ENCODE measurements around the gene IFT81.

IFT81 gene

DNA sequence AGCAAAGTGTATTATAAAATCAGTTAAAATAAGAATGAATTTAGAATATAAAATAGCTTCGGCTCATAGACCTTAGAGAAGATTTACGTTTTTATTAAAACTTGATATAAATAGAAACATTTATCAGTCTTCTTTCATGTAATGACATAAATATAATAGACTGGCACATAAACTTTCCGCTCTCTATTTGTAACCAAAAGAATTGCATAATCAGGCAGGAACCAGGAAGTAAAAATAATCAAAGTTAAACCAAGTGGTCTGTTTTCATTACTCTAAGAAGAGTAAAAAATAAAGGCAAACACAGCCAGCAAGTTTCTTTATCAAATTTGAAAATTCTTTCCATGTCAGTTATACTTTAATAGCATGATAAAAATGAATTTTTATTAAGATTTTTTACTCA lies 110.6 kb downstream of the IFT81 start:
- Histone ChIP-seq H4K20me1 (ENCODE audit: insufficient read depth, low read length) (no peaks in the 10 kb centered on the region), H3K4me1 (ENCODE audit: low read length) (peaks cover 10% of the 10 kb centered on the region; the same call in 1 of the 2 replicates), H3K79me2 (ENCODE audit: low read length) (no peaks in the 10 kb centered on the region), H3K27me3 (ENCODE audit: low read depth, low read length) (no peaks in the 10 kb centered on the region), H2AFZ (ENCODE audit: low read depth, low read length) (no peak overlapping the region), H3K4me2 (ENCODE audit: low read length) (no peak overlapping the region), H3K9ac (ENCODE audit: low read length) (no peak overlapping the region), H3K9me3 (ENCODE audit: insufficient read depth, low read length) (no peaks in the 10 kb centered on the region), H3K4me3 (ENCODE audit: low read length) (no peak overlapping the region), H3K27ac (ENCODE audit: low read length) (no peak overlapping the region), H3K36me3 (replicated peaks; ENCODE audit: low read depth, low read length) (no peaks in the 10 kb centered on the region)
- TF ChIP-seq EZH2phosphoT487 (IDR thresholded peaks at IDR 0.05; ENCODE audit: low read depth) = no peak
- TF ChIP-seq, protein P1, sequence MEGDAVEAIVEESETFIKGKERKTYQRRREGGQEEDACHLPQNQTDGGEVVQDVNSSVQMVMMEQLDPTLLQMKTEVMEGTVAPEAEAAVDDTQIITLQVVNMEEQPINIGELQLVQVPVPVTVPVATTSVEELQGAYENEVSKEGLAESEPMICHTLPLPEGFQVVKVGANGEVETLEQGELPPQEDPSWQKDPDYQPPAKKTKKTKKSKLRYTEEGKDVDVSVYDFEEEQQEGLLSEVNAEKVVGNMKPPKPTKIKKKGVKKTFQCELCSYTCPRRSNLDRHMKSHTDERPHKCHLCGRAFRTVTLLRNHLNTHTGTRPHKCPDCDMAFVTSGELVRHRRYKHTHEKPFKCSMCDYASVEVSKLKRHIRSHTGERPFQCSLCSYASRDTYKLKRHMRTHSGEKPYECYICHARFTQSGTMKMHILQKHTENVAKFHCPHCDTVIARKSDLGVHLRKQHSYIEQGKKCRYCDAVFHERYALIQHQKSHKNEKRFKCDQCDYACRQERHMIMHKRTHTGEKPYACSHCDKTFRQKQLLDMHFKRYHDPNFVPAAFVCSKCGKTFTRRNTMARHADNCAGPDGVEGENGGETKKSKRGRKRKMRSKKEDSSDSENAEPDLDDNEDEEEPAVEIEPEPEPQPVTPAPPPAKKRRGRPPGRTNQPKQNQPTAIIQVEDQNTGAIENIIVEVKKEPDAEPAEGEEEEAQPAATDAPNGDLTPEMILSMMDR (IDR thresholded peaks at IDR 0.05; ENCODE audit: low read depth, low read length) = no peak

DNA sequence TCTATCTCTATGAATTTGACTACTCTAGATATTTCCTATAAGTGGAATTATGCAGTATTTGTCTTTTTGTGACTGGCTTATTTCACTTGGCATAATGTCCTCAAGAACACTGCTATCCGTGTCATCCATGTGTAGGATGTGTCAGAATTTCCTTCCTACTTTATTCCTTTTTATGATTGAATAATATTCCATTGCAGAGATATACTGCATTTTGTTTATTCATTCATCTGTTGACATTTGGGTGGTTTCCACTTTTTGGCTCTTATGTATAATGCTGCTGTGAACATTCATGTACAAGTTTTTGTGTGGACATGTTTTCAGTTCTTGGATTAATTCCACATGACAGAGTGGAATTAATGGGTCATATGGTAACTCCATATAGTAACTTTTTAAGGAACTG lies 111.2 kb downstream of the IFT81 start:
- no peak overlapping the region for H3K4me3 ChIP-seq (ENCODE audit: low read length)
- H3K9ac ChIP-seq (ENCODE audit: low read length) = no peak overlapping the region
- TF ChIP-seq, protein P1 (IDR thresholded peaks at IDR 0.05; ENCODE audit: low read depth, low read length) = no peak
- TF ChIP-seq EZH2phosphoT487 (IDR thresholded peaks at IDR 0.05; ENCODE audit: low read depth) = no peak
- H3K4me1 ChIP-seq (ENCODE audit: low read length) = peaks cover 10% of the 10 kb centered on the region; the same call in 1 of the 2 replicates
- no peaks in the 10 kb centered on the region for H3K36me3 ChIP-seq (replicated peaks; ENCODE audit: low read depth, low read length)
- no peak overlapping the region for H3K27ac ChIP-seq (ENCODE audit: low read length)
- no peak overlapping the region for H3K4me2 ChIP-seq (ENCODE audit: low read length)
- H3K9me3 ChIP-seq (ENCODE audit: insufficient read depth, low read length) = no peaks in the 10 kb centered on the region
- H3K79me2 ChIP-seq (ENCODE audit: low read length) = no peaks in the 10 kb centered on the region
- H2AFZ ChIP-seq (ENCODE audit: low read depth, low read length) = no peak overlapping the region
- H4K20me1 ChIP-seq (ENCODE audit: insufficient read depth, low read length) = no peaks in the 10 kb centered on the region
- no peaks in the 10 kb centered on the region for H3K27me3 ChIP-seq (ENCODE audit: low read depth, low read length)

- H3K27ac ChIP-seq (ENCODE audit: low read length) = no peak overlapping the region
- no peaks in the 10 kb centered on the region for H3K27me3 ChIP-seq (ENCODE audit: low read depth, low read length)
- no peaks in the 10 kb centered on the region for H3K4me1 ChIP-seq (ENCODE audit: low read length)
- TF ChIP-seq, protein P1 (IDR thresholded peaks at IDR 0.05; ENCODE audit: low read depth, low read length) = no peak
- TF ChIP-seq EZH2phosphoT487 (IDR thresholded peaks at IDR 0.05; ENCODE audit: low read depth) = no peak
- no peak overlapping the region for H3K4me3 ChIP-seq (ENCODE audit: low read length)
- no peaks in the 10 kb centered on the region for H3K9me3 ChIP-seq (ENCODE audit: insufficient read depth, low read length)
- no peaks in the 10 kb centered on the region for H4K20me1 ChIP-seq (ENCODE audit: insufficient read depth, low read length)
- H3K36me3 ChIP-seq (replicated peaks; ENCODE audit: low read depth, low read length) = no peaks in the 10 kb centered on the region
- no peak overlapping the region for H2AFZ ChIP-seq (ENCODE audit: low read depth, low read length)
- H3K4me2 ChIP-seq (ENCODE audit: low read length) = no peak overlapping the region
- no peak overlapping the region for H3K9ac ChIP-seq (ENCODE audit: low read length)
- H3K79me2 ChIP-seq (ENCODE audit: low read length) = no peaks in the 10 kb centered on the region
Observed at GRCh38 chr12:110243227-110243626, 119.1 kb downstream of the IFT81 start.

- Histone ChIP-seq H4K20me1 (ENCODE audit: insufficient read depth, low read length) (no peaks in the 10 kb centered on the region), H3K27me3 (ENCODE audit: low read depth, low read length) (no peaks in the 10 kb centered on the region), H3K36me3 (replicated peaks; ENCODE audit: low read depth, low read length) (no peaks in the 10 kb centered on the region), H3K9ac (ENCODE audit: low read length) (no peak overlapping the region), H2AFZ (ENCODE audit: low read depth, low read length) (no peak overlapping the region), H3K4me1 (ENCODE audit: low read length) (no peaks in the 10 kb centered on the region), H3K79me2 (ENCODE audit: low read length) (no peaks in the 10 kb centered on the region), H3K4me3 (ENCODE audit: low read length) (no peak overlapping the region), H3K27ac (ENCODE audit: low read length) (no peak overlapping the region), H3K9me3 (ENCODE audit: insufficient read depth, low read length) (no peaks in the 10 kb centered on the region), H3K4me2 (ENCODE audit: low read length) (no peak overlapping the region)
- TF ChIP-seq, protein P1 (IDR thresholded peaks at IDR 0.05; ENCODE audit: low read depth, low read length) = no peak
- no peak for TF ChIP-seq EZH2phosphoT487 (IDR thresholded peaks at IDR 0.05; ENCODE audit: low read depth)
Observed at GRCh38 chr12:110244372-110244771, 120.2 kb downstream of the IFT81 start.
